ENCODE results near the gene SEC22C. TPM values are rescaled to one million over a fixed set of nuclear protein-coding genes. Genes with fewer than 3 reads are reported as not detected.
"Not testable (repeated sequence)": the region's sequence is repeated elsewhere in the genome, so short reads cannot be mapped to it uniquely, and the experiment has no call there.

The SEC22C gene
- total RNA-seq, 4 donors from 2014 or later: 20.5 to 35.6 (median 30.8) TPM

- intact Hi-C loops (cut with DNase I; ENCODE audit: low total_unique reads): no loop called here
- no peak overlapping the region for H3K4me3 ChIP-seq (ENCODE audit: low read depth, poor library complexity, severe bottlenecking)
- no peak for DNase-seq (ENCODE audit: low spot score in 2 of 2)
- WGBS, 2 donors: 61 to 71% methylated on average over 3 of the region's 3 CpGs
- no peak for TF ChIP-seq CTCF (IDR thresholded peaks at IDR 0.05)
- TF ChIP-seq POLR2A (IDR thresholded peaks at IDR 0.05): no peak
Measured at GRCh38 chr3:42572278-42572677, 9.5 kb downstream of the SEC22C start.

- no peak overlapping the region for H3K4me3 ChIP-seq (ENCODE audit: low read depth, poor library complexity, severe bottlenecking)
- WGBS, 2 donors: 80 to 85% methylated on average over 2 of the region's 2 CpGs
- intact Hi-C loops (cut with DNase I; ENCODE audit: low total_unique reads): no loop called here
- TF ChIP-seq POLR2A (IDR thresholded peaks at IDR 0.05) (no peak), CTCF (IDR thresholded peaks at IDR 0.05) (no peak)
- DNase-seq (ENCODE audit: low spot score in 2 of 2): no peak
Measured at GRCh38 chr3:42569593-42570142, 12.1 kb downstream of the SEC22C start.

GRCh38 chr3:42562047-42562907, 19.5 kb downstream of the SEC22C start:
- no peak overlapping the region for H3K4me3 ChIP-seq (ENCODE audit: low read depth, poor library complexity, severe bottlenecking)
- WGBS, 2 donors: 79 to 81% methylated on average over 3 of the region's 3 CpGs
- TF ChIP-seq POLR2A (IDR thresholded peaks at IDR 0.05): no peak
- no peak for TF ChIP-seq CTCF (IDR thresholded peaks at IDR 0.05)
- intact Hi-C loops (cut with DNase I; ENCODE audit: low total_unique reads): no loop called here
- no peak for DNase-seq (ENCODE audit: low spot score in 2 of 2)

- TF ChIP-seq POLR2A (IDR thresholded peaks at IDR 0.05): no peak
- TF ChIP-seq CTCF (IDR thresholded peaks at IDR 0.05): no peak
- intact Hi-C loops (cut with DNase I; ENCODE audit: low total_unique reads): no loop called here
- no peak for DNase-seq (ENCODE audit: low spot score in 2 of 2)
- H3K4me3 ChIP-seq (ENCODE audit: low read depth, poor library complexity, severe bottlenecking): no peak overlapping the region
Measured at GRCh38 chr3:42557854-42558253, 23.9 kb downstream of the SEC22C start.

- intact Hi-C loops (cut with DNase I; ENCODE audit: low total_unique reads); H3K4me3 ChIP-seq (ENCODE audit: low read depth, poor library complexity, severe bottlenecking); DNase-seq (ENCODE audit: low spot score in 2 of 2): not testable (repeated sequence)
- 92 to 95% methylated on average over 6 of the region's 6 CpGs for WGBS, 2 donors
Measured at GRCh38 chr3:42556817-42557216, 24.9 kb downstream of the SEC22C start.

- intact Hi-C loops (cut with DNase I; ENCODE audit: low total_unique reads): no loop called here
- H3K4me3 ChIP-seq (ENCODE audit: low read depth, poor library complexity, severe bottlenecking): no peak overlapping the region
- WGBS, 2 donors: 63 to 75% methylated on average over 3 of the region's 3 CpGs
- TF ChIP-seq CTCF (IDR thresholded peaks at IDR 0.05) (no peak), POLR2A (IDR thresholded peaks at IDR 0.05) (no peak)
- DNase-seq (ENCODE audit: low spot score in 2 of 2): no peak
Measured at GRCh38 chr3:42556089-42556632, 25.6 kb downstream of the SEC22C start.
